ENCODE data around the gene TRMT112.

Gene TRMT112

DNA sequence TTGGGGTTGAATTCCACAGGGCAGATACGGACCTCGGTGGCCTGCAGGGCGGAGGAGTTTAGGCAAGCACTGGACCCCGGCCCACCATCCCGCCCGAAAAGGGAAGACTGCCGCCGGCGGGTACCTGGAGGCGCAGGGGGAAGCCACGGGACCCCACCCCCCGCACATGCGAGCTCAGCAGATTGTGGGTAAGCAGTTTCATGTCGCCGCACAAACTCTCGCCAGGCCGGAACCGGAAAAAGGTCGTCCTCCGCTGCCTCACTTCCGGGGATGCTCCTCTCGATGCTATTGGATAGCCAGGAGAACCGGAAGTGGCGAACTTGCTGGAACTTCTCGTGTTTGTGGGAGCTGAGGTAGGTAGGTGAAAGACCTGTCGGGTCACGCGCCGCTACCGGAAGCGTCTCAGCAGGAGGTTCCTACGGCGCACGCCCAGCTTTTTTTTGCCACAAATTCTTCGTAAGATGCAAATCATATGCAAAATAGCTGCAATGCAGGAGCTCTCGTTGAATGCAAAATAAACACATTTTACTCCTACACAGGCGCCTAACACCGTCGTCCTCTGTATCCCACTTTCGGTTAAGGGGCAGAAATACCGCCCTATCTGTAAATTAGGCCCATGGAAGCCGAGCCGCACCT, at the start of gene TRMT112:
TRMT112 (minus strand) TSS at position 235 of the 636 bp plus-strand sequence; CDS start at position 202, 33 bp downstream.
- TF ChIP-seq, protein P1, sequence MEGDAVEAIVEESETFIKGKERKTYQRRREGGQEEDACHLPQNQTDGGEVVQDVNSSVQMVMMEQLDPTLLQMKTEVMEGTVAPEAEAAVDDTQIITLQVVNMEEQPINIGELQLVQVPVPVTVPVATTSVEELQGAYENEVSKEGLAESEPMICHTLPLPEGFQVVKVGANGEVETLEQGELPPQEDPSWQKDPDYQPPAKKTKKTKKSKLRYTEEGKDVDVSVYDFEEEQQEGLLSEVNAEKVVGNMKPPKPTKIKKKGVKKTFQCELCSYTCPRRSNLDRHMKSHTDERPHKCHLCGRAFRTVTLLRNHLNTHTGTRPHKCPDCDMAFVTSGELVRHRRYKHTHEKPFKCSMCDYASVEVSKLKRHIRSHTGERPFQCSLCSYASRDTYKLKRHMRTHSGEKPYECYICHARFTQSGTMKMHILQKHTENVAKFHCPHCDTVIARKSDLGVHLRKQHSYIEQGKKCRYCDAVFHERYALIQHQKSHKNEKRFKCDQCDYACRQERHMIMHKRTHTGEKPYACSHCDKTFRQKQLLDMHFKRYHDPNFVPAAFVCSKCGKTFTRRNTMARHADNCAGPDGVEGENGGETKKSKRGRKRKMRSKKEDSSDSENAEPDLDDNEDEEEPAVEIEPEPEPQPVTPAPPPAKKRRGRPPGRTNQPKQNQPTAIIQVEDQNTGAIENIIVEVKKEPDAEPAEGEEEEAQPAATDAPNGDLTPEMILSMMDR (IDR thresholded peaks at IDR 0.05; ENCODE audit: low read depth, low read length), result no peak
- H3K4me3 ChIP-seq (ENCODE audit: low read depth, low read length), result peak within 1 kb of the TSS; percentile 75

GRCh38 chr11:64366751-64367150, 49.4 kb upstream of the TRMT112 start:
- H3K4me3 ChIP-seq (ENCODE audit: low read depth, low read length), result no peak overlapping the region
- TF ChIP-seq, protein P1 (IDR thresholded peaks at IDR 0.05; ENCODE audit: low read depth, low read length), result no peak

GRCh38 chr11:64364911-64365310, 47.6 kb upstream of the TRMT112 start:
- TF ChIP-seq, protein P1 (IDR thresholded peaks at IDR 0.05; ENCODE audit: low read depth, low read length), result no peak
- H3K4me3 ChIP-seq (ENCODE audit: low read depth, low read length), result no peak overlapping the region

- no peak overlapping the region for H3K4me3 ChIP-seq (ENCODE audit: low read depth, low read length)
- TF ChIP-seq, protein P1 (IDR thresholded peaks at IDR 0.05; ENCODE audit: low read depth, low read length), result no peak
Measured at GRCh38 chr11:64364435-64364834, 47.1 kb upstream of the TRMT112 start.

GRCh38 chr11:64362339-64362738, 45.0 kb upstream of the TRMT112 start:
- H3K4me3 ChIP-seq (ENCODE audit: low read depth, low read length), result no peak overlapping the region
- TF ChIP-seq, protein P1 (IDR thresholded peaks at IDR 0.05; ENCODE audit: low read depth, low read length), result no peak

DNA sequence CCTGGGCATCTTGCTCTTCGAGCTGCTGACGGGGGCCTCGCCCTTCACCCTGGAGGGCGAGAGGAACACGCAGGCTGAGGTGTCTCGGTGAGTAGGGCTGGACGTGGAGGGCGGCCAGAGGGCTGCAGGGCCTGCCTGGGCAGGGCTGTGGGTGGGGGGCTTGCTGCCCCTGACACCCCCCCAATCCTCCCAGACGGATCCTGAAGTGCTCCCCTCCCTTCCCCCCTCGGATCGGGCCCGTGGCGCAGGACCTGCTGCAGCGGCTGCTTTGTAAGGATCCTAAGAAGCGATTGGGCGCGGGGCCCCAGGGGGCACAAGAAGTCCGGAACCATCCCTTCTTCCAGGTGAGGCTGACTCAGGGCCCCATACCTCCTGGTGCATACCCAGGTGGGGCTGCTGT, 44.3 kb upstream of the TRMT112 start:
- TF ChIP-seq, protein P1 (IDR thresholded peaks at IDR 0.05; ENCODE audit: low read depth, low read length), result no peak
- no peak overlapping the region for H3K4me3 ChIP-seq (ENCODE audit: low read depth, low read length)

- TF ChIP-seq, protein P1 (IDR thresholded peaks at IDR 0.05; ENCODE audit: low read depth, low read length), result no peak
- no peak overlapping the region for H3K4me3 ChIP-seq (ENCODE audit: low read depth, low read length)
Measured at GRCh38 chr11:64360448-64360921, 43.1 kb upstream of the TRMT112 start.

Measured in WI38 (cell line).